T-helper 17 cell (primary cell): Measurements from ENCODE around the gene NUDT3. TPM values are rescaled to one million over a fixed set of nuclear protein-coding genes. Genes with fewer than 3 reads are reported as not detected.
"Not testable (repeated sequence)": the region's sequence is repeated elsewhere in the genome, so short reads cannot be mapped to it uniquely, and the experiment has no call there.

Experiments
- ATAC-seq: fragments of 150-1000 bp; cut with Tn5 transposase; 2 replicates; pipeline ENCODE4 v1.10.0; 2021; ENCODE audit warnings: mild to moderate bottlenecking, moderate library complexity
- DNase-seq, 3 donors: peaks; one replicate each; pipeline versions ENCODE4 v3.0.0 to v3.0.0-alpha.2; 2020 to 2021
- H3K9me3 ChIP-seq: one replicate; pipeline ENCODE4 v1.7.0; 2013; ENCODE audit warnings: low read length, mild to moderate bottlenecking; ENCODE audit not compliant: control insufficient read depth, poor library complexity, severe bottlenecking
- H3K27ac Mint-ChIP-seq: one replicate; pipeline ENCODE4 v1.8.0; 2022; ENCODE audit warnings: mild to moderate bottlenecking, moderate library complexity, mixed read lengths
- H3K27me3 Mint-ChIP-seq: one replicate; pipeline ENCODE4 v1.8.0; 2022; ENCODE audit warnings: mixed read lengths
- H3K36me3 Mint-ChIP-seq: one replicate; pipeline ENCODE4 v1.8.0; 2022; ENCODE audit warnings: low read depth, mixed read lengths
- H3K4me1 Mint-ChIP-seq: one replicate; pipeline ENCODE4 v1.8.0; 2022; ENCODE audit warnings: mild to moderate bottlenecking, mixed read lengths
- H3K4me3 Mint-ChIP-seq: one replicate; pipeline ENCODE4 v1.8.0; 2022; ENCODE audit warnings: mild to moderate bottlenecking, moderate library complexity, mixed read lengths
- total RNA-seq, 4 donors: library from RNA in 2 of 4; stranded (reverse) in 2 of 4; gene quantifications; one replicate each; pipeline ENCODE4 v1.2.3 and lab custom pipeline; 2022 to 2026

NUDT3 gene
- total RNA-seq, 2 donors from 2014 or later: 21.1 to 23.2 TPM

DNA sequence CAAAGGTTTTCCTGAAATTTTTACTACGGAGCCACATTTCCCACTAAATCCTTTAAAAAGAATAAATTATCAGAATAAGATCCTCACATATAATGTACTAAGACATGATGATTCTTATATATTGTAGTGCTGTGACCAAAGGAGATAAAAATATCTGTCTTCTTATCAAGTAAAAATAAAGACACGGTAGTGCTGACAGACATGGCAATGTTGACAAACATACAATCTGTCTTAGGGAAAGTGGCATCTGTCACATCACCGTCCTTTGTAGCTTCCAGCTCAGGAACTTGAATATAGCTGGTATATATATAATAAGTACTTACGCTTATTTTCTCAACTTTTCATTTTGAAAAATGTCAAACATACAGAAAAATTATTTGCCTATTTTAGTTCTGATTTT, 66.8 kb downstream of the NUDT3 start:
- no peak for ATAC-seq
- Mint-ChIP-seq H3K27me3 (no peaks in the 10 kb centered on the region), H3K4me1 (peaks cover 8% of the 10 kb centered on the region)

DNA sequence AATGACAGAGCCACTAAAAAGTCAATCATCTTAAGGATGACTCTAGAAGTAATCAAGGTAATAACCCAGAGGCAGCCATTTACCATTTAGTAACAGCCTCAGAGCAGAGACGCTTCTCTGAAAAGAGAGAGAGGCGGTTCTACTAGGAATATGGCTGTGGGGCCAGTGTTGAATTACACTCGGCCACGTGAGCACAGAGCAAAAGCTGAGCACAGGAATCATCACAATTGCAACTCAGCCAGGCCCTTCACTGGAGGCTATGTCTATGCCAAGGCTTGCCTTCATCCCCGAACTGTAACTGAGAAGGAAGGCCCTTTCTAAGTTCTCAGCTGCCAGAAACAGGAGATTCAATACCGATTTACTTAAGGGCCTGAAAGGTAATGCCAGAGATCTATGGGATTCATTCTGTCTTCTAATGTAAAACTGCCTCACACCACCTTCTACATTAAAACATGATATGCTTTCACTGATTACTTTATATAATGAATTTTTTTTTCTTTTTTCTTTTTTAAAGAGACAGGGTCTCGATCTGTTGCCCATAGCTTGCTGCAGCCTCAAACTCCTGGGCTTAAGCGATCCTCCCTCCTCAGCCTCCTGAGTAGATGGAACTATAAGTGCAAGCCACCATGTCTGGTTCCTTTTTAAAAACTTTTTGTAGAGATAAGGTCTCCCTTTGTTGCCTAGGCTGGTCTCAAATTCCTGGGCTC, 67.6 kb downstream of the NUDT3 start:
- H3K9me3 ChIP-seq: no peaks in the 10 kb centered on the region
- H3K4me3 Mint-ChIP-seq: no peak overlapping the region
- DNase-seq: no peak
- H3K4me1 Mint-ChIP-seq: peaks cover 8% of the 10 kb centered on the region
- no peaks in the 10 kb centered on the region for H3K27me3 Mint-ChIP-seq
- H3K36me3 Mint-ChIP-seq: peaks cover 2% of the 10 kb centered on the region
- no peak for ATAC-seq
- no peak overlapping the region for H3K27ac Mint-ChIP-seq

More for the DNA sequence above, 66.8 kb downstream of the NUDT3 start:
- no peak for DNase-seq
- H3K27ac Mint-ChIP-seq: no peak overlapping the region
- H3K4me3 Mint-ChIP-seq: no peak overlapping the region
- H3K36me3 Mint-ChIP-seq: peaks cover 2% of the 10 kb centered on the region
- H3K9me3 ChIP-seq: no peaks in the 10 kb centered on the region

DNA sequence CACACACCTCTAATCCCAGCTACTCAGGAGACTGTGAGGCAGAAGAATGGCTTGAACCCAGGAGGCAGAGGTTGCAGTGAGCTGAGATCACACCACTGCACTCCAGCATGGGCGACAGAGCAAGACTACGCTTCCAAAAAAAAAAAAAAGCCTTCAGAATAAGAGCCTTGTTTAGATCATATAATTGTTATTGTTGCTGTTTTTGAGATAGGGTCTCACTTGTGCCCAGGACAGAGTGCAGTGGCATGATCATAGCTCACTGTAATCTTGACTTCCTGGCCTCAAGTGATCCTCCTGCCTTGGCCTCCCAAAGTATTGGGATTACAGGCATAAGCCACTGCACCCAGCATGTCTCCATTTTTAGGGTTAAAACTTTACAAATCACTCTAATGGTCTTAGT, 68.2 kb downstream of the NUDT3 start:
- not testable (repeated sequence) for H3K9me3 ChIP-seq, H3K36me3 Mint-ChIP-seq, H3K4me3 Mint-ChIP-seq, ATAC-seq, H3K27ac Mint-ChIP-seq, DNase-seq, H3K27me3 Mint-ChIP-seq, H3K4me1 Mint-ChIP-seq

DNA sequence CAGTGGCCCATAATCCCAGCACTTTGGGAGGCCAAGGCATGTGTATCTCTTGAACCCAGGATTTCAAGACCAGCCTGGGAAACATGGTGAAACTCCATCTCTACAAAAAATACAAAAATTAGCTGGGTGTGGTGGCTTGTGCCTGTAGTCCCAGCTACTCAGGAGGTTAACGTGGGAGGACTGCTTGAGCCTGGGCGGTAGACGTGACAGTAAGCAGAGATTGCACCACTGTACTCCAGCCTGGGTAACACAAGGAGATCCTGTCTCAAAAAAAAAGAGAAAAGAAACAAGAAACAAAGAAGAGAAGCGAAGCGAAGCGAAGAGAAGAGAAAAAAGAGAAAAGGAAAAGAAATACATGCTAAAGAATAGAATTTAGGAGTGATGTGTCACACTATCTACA, 69.2 kb downstream of the NUDT3 start:
- DNase-seq: no peak
- no peak overlapping the region for H3K27ac Mint-ChIP-seq
- no peak overlapping the region for H3K4me3 Mint-ChIP-seq
- H3K36me3 Mint-ChIP-seq: peaks cover 2% of the 10 kb centered on the region
- no peaks in the 10 kb centered on the region for H3K9me3 ChIP-seq
- ATAC-seq: no peak
- H3K4me1 Mint-ChIP-seq: peaks cover 6% of the 10 kb centered on the region
- H3K27me3 Mint-ChIP-seq: no peaks in the 10 kb centered on the region

DNA sequence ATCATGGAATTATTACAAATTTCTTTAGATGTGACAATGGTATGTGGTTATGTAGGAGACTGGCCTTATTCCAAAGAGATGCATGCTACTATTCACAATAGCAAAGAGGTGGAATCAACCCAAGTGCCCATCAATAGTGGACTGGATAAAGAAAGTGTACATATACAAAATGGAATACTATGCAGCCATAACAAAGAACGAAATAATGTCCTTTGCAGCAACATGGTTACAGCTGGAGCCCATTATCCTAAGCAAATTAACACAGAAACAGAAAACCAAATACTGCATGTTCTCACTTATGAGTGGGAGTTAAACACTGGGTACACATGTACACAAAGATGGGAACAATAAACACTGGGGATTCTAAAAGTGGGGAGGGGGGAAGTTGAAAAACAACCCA, 69.7 kb downstream of the NUDT3 start:
- DNase-seq: no peak
- no peak overlapping the region for H3K4me3 Mint-ChIP-seq
- peaks cover 6% of the 10 kb centered on the region for H3K4me1 Mint-ChIP-seq
- H3K27ac Mint-ChIP-seq: no peak overlapping the region
- H3K27me3 Mint-ChIP-seq: no peaks in the 10 kb centered on the region
- H3K9me3 ChIP-seq: no peaks in the 10 kb centered on the region
- no peak for ATAC-seq
- H3K36me3 Mint-ChIP-seq: peaks cover 2% of the 10 kb centered on the region

DNA sequence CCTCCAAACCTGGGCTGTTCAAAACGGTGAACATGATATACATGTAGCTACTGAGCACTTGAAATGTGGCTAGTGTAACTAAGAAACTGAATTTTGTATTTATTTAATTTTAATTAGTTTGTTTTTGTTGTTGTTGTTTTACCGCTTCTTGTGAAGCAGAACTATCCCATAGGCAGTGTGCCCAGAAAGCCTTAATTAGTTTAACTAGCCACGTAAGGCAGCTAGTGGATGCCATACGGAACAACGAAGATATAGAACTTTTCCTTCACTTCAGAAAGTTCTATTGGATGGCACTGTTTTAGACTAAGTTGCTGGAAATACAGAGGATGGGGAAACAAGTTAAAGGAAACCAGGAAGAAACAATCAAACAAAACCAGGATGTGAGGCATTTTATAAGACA, 70.6 kb downstream of the NUDT3 start:
- Mint-ChIP-seq H3K27me3 (no peaks in the 10 kb centered on the region), H3K27ac (no peak overlapping the region)

DNA sequence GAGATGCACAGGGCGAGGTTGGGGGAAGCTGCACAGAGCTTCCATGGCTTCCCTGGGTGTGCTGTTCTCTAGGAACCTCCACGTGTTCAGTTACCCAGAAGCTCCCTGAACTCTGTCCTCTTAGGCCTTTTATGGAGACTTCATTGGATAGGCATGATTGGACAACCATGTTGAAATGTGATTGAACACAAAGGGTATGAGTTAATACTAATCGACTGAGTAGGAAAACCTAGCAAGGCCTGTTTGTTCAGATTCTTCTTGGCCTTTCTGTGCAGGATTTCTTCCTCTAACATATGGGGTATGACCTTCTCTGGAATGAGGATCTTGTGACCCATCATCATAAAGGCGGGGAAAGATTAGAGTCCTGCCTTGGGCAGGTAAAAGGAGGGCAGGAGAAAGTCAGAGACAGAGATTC, 73.0 kb downstream of the NUDT3 start:
- H3K4me3 Mint-ChIP-seq: no peak overlapping the region
- DNase-seq (no peak), ATAC-seq (no peak)
- H3K9me3 ChIP-seq: no peaks in the 10 kb centered on the region
- H3K4me1 Mint-ChIP-seq: peaks cover 24% of the 10 kb centered on the region
- peak overlapping the region; percentile 29 for H3K27ac Mint-ChIP-seq
- H3K36me3 Mint-ChIP-seq: peaks cover 2% of the 10 kb centered on the region
- H3K27me3 Mint-ChIP-seq: no peaks in the 10 kb centered on the region

More for the DNA sequence above, 70.6 kb downstream of the NUDT3 start:
- ATAC-seq: no peak
- H3K36me3 Mint-ChIP-seq: peaks cover 2% of the 10 kb centered on the region
- DNase-seq: no peak
- H3K4me3 Mint-ChIP-seq: no peak overlapping the region
- H3K4me1 Mint-ChIP-seq: peaks cover 8% of the 10 kb centered on the region
- H3K9me3 ChIP-seq: no peaks in the 10 kb centered on the region

DNA sequence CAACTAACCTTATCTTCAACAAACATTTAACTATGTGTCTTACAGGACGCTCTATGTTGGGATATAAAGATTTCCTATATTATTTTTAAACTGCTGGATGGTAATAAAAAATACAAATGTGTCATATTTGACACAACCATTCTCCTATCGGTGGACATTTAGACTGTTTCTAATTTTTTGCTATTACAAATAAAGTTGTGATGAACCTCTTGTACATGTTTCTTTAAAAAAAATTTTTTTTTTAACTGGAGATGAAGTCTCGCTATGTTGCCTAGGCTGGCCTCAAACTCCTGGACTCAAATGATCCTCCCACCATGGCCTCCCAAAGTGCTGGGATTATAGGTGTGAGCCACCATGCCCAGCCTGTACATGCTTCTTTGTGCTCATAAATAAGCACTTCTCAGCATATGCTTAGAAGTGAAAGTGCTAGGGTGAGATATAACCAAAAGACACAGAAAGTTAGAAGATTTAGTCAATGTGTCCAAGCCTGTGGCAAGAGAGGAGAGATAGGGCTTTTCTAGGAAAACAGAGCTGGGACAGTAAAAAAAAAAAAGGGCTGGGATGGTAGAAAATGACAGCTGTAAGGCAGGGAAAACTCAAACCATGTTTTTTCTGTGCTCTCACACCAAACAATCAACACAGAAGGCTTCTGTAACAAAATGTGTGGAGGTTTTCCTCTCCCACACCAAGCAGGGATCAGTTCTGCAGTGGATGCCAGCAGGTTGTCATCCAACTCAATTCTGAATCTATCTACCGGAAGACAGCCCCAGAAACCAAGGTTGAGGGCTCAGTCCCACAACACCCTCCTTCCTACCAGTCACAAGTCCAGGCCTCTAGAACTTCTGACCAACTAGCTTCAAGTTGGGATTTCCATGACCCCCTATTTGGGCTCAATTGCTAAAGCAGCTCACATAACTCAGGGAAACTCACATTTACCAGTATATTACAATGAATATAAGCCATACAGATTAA, 73.7 kb downstream of the NUDT3 start:
- H3K36me3 Mint-ChIP-seq: peaks cover 2% of the 10 kb centered on the region
- no peaks in the 10 kb centered on the region for H3K9me3 ChIP-seq
- H3K27ac Mint-ChIP-seq: peak overlapping the region; percentile 29
- no peaks in the 10 kb centered on the region for H3K27me3 Mint-ChIP-seq
- peaks cover 24% of the 10 kb centered on the region for H3K4me1 Mint-ChIP-seq
- ATAC-seq: no peak
- no peak for DNase-seq
- no peak overlapping the region for H3K4me3 Mint-ChIP-seq

DNA sequence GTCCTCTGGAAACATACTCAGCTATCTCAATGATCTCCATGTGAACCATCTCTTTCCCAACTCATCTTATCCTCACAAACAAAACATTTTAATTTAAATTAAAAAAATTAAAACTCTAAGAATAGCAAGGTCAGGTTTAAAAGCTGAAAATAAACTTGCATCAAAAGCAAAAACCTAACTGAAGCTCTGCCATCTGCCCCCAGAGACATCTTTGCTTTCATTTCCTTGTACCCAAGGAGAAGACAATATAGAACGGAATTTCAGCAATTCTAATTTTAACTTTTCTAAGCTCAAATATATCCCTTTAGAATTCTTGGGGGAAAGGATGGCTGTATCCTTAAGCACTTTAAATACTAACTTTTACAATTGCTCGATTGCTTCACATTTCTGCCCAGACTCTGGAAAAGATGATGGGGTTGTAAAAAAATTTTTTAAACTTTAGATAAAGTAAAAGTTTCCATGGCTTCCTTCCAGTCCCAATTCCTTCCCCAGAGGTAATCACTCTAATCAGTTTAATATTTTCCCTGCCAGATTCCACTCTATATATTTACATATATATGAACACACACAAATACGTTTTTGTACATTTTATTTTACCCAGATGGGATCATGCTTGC, 74.5 kb downstream of the NUDT3 start:
- DNase-seq (no peak), ATAC-seq (no peak)
- Mint-ChIP-seq H3K4me1 (peaks cover 28% of the 10 kb centered on the region), H3K4me3 (no peak overlapping the region), H3K36me3 (no peaks in the 10 kb centered on the region), H3K27ac (peak overlapping the region; percentile 29), H3K27me3 (no peaks in the 10 kb centered on the region)
- H3K9me3 ChIP-seq: no peaks in the 10 kb centered on the region

DNA sequence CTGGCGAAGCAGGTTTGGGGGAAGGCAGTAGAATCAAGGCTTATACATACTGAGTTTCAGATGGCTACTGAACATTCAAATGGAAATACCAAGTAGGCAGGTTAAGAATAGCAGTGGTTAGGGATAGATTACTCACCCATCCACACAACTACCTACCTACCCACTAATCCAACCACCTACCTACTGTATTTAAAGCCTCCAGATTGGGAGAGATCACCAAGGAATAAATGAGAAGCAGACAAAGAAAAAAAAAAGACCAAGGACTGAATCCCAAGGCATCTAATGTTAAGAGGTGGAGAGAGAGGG, 75.3 kb downstream of the NUDT3 start:
- no peaks in the 10 kb centered on the region for H3K9me3 ChIP-seq
- Mint-ChIP-seq H3K36me3 (no peaks in the 10 kb centered on the region), H3K4me1 (peaks cover 29% of the 10 kb centered on the region), H3K27ac (peak overlapping the region; percentile 42), H3K27me3 (no peaks in the 10 kb centered on the region), H3K4me3 (no peak overlapping the region)
- ATAC-seq (no peak), DNase-seq (no peak)

DNA sequence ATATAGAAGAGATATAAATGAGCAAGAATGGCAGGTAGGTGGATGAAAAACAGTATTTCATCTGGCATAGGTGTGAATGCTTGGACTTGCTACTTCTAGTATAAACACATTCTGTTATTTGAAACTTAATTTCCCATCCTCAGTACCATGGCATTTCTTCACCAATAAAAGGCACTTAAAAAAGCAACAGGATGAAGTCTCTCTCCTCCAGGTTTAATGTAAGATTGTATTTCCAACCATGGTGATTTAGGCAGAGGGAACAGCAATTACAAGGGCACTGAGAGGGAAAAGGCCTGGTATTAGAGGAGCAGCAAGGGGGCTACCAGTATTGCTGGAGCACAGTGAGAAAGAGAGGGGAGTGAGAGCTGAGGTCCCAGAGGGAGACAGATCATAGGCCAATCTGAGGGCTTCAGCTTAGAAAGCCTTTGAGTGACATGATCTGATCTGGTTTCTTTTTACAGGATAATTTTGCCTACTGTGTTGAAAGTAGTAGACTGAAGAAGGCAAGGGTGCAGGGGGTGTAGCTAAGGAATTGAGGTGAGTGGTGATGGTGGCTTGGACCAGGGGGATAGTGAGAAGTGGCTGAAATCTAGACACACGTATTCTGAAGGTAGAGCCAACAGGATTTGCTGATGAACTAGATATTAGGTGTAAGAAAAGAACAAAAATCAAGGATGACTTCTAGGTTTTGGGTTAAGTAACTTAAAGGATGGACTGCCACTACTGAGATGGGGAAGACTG, 75.9 kb downstream of the NUDT3 start:
- no peak overlapping the region for H3K4me3 Mint-ChIP-seq
- no peaks in the 10 kb centered on the region for H3K27me3 Mint-ChIP-seq

DNA sequence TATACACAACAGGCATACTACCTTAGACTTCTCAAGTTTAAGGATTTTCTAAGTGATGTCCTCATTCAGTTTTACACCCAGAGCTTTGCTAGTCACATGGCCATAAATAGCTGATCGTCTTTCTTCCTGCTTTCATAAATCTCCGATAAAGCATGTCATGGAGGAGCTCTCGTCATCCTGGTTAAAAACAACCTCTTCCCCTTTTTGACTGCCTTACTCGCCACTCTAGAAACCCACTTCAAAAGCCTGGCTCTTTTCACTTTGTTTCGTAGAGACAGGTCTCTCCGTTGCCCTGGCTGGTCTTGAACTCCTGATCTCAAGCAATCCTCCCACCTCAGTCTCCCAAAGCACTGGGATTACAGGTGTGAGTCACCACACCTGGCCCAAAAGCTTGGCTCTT, 76.7 kb downstream of the NUDT3 start:
- no peaks in the 10 kb centered on the region for H3K36me3 Mint-ChIP-seq
- no peaks in the 10 kb centered on the region for H3K27me3 Mint-ChIP-seq
- H3K4me1 Mint-ChIP-seq: peaks cover 29% of the 10 kb centered on the region
- peak overlapping the region; percentile 42 for H3K27ac Mint-ChIP-seq
- peak overlapping the region; percentile 52 for H3K4me3 Mint-ChIP-seq
- no peak for DNase-seq
- H3K9me3 ChIP-seq: no peaks in the 10 kb centered on the region
- peak; percentile 73 for ATAC-seq

More for the DNA sequence above, 75.9 kb downstream of the NUDT3 start:
- DNase-seq: no peak
- no peaks in the 10 kb centered on the region for H3K9me3 ChIP-seq
- H3K36me3 Mint-ChIP-seq: no peaks in the 10 kb centered on the region
- no peak for ATAC-seq
- H3K4me1 Mint-ChIP-seq: peaks cover 29% of the 10 kb centered on the region
- H3K27ac Mint-ChIP-seq: peak overlapping the region; percentile 42

DNA sequence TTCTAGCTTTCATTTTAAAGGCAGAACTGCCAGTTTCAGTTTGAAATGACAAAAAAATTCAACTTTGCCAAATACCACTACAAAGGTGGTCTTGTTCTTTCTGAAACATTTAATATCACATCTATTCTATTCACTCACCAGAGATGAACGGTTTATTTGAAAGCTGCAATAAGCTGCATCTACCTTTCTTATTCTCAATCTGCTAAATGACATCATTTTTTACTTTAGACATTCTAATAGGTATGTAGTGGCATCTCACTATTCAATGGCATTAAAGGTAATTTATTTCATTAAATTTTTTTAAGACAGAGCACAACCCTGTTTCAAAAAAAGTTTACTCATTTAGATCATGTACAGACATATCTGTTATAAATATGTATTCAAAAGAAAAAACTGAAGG, 77.2 kb downstream of the NUDT3 start:
- H3K4me1 Mint-ChIP-seq: peaks cover 29% of the 10 kb centered on the region
- ATAC-seq: no peak
- no peaks in the 10 kb centered on the region for H3K36me3 Mint-ChIP-seq
- no peaks in the 10 kb centered on the region for H3K9me3 ChIP-seq
- no peaks in the 10 kb centered on the region for H3K27me3 Mint-ChIP-seq
- H3K4me3 Mint-ChIP-seq: no peak overlapping the region
- DNase-seq: no peak
- peak overlapping the region; percentile 42 for H3K27ac Mint-ChIP-seq
